Activated T-cell treated with anti-CD3 and anti-CD28 coated beads, Interleukin-2, amount 50 U/mL, for 72 hours (primary cell): ENCODE measurements around the gene ZNF385C. TPM values are rescaled to one million over a fixed set of nuclear protein-coding genes. Genes with fewer than 3 reads are reported as not detected.
"Not testable (repeated sequence)": the region's sequence is repeated elsewhere in the genome, so short reads cannot be mapped to it uniquely, and the experiment has no call there.

ENCODE experiments used
- ATAC-seq, 2 donors: fragments of 150-1000 bp; cut with Tn5 transposase; replicated peaks in 1 of 2; 2 replicates each; pipeline ENCODE4 v1.10.0; 2021; ENCODE audit warnings: moderate library complexity in 2 of 2, mild to moderate bottlenecking in 1 of 2
- DNase-seq, 2 donors: peaks; one replicate each; pipeline ENCODE4 v3.0.0; 2021 to 2022; ENCODE audit warnings: mixed read lengths in 1 of 2
- H3K27ac Mint-ChIP-seq: one replicate; pipeline ENCODE4 v1.8.0; 2022; ENCODE audit warnings: mild to moderate bottlenecking, moderate library complexity, mixed read lengths
- H3K27me3 Mint-ChIP-seq: one replicate; pipeline ENCODE4 v1.8.0; 2022; ENCODE audit warnings: low read depth, mixed read lengths
- H3K36me3 Mint-ChIP-seq, 2 donors: one replicate each; pipeline ENCODE4 v1.8.0; 2022; ENCODE audit warnings: mixed read lengths in 2 of 2, mild to moderate bottlenecking in 1 of 2; ENCODE audit not compliant: insufficient read depth in 2 of 2
- H3K4me1 Mint-ChIP-seq: one replicate; pipeline ENCODE4 v1.8.0; 2022; ENCODE audit warnings: low read depth, mixed read lengths
- H3K4me3 Mint-ChIP-seq, 2 donors: one replicate each; pipeline ENCODE4 v1.8.0; 2022; ENCODE audit warnings: mild to moderate bottlenecking in 2 of 2, mixed read lengths in 2 of 2, moderate library complexity in 2 of 2
- H3K9me3 Mint-ChIP-seq, 2 donors: one replicate each; pipeline ENCODE4 v1.8.0; 2022; ENCODE audit warnings: mixed read lengths in 2 of 2
- total RNA-seq, 2 donors: library from RNA; stranded (reverse); gene quantifications; one replicate each; pipeline ENCODE4 v1.2.3, GENCODE V29; 2022

The ZNF385C gene
- total RNA-seq, 2 donors from 2014 or later = 1.1 to 1.6 TPM

DNA sequence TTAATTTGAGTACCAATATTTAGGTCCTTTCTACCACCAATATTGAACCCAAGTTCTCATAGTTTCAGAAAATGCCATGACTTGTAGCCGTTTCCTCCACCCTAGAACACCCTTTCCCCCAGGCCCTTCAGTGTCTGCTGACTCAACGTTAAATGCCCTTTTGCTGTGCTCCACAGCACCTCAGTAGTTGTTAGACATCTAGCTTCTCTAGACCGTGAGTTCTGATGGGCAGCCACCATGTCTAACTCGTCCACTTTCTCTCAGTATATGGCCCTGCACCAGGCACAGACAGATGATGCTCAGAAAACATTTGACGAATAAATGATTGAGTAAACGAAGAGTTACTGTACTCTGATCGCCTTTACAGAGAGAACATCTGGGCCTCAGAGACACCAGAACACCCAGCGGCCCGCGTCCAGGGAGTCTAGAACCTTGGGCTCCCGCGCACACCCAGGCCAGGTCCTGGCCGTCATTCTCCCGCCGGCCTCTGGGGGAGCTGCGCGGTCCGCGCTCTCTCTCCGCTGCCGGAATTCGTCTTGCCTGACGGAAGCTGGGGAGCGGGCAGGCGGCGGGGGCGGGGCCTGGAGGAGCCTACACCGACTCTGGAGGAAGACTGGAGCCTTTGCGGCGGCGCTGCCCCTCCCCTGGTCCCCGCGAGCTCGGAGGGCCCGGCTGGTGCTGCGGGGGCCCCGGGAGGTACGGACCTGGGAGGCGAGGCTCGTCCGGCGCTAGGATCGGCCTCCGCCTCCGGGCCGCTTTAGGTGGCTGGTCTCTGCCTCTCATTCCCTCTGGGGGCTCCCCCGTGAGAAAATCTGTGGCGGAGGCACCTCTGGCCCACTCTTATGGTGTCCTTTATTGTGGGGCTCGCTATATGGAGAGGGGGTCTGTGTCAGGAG lies 78.5 kb downstream of the ZNF385C start, which contains the start of gene NKIRAS2:
NKIRAS2 (plus strand) TSS at position 582 of the 896 bp plus-strand sequence. CDS start 1,488 bp downstream, outside the sequence.
- peak; percentile 96 to 97 for DNase-seq
- peaks cover 1 to 7% of the 10 kb centered on the region in 2 donors for H3K9me3 Mint-ChIP-seq
- peak within 1 kb of the TSS; percentile 97 to 98 for H3K4me3 Mint-ChIP-seq
- H3K4me1 Mint-ChIP-seq = peaks cover 58% of the 10 kb centered on the region
- H3K27ac Mint-ChIP-seq = peak within 1 kb of the TSS; percentile 93
- peaks cover 5 to 22% of the 10 kb centered on the region in 2 donors for H3K36me3 Mint-ChIP-seq
- peak; percentile 74 to 78 for ATAC-seq
- H3K27me3 Mint-ChIP-seq = no peaks in the 10 kb centered on the region

DNA sequence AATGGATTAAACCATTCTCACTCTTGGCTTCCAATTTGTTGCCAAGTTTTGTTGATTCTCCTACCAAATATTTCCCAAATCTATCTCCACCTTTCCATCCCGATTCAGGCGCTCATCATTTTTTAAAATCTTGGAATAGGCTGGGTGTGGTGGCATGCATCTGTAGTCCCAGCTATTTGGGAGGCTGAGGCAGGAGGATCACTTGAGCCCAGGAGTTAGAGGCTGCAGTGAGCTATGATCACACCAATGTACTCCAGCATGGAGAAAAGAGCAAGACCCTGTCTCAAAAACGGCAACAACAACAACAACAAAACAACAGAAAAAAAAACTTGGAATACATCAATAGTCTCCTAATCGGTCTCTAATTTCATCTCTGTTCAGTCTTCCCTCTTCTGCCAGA lies 79.3 kb downstream of the ZNF385C start:
- Mint-ChIP-seq H3K9me3 (peaks cover 1 to 7% of the 10 kb centered on the region in 2 donors), H3K27ac (peak overlapping the region; percentile 57), H3K4me1 (peaks cover 55% of the 10 kb centered on the region), H3K36me3 (peaks cover 3 to 22% of the 10 kb centered on the region in 2 donors), H3K4me3 (peak overlapping the region; percentile 97 to 98), H3K27me3 (no peaks in the 10 kb centered on the region)
- DNase-seq (no peak), ATAC-seq (no peak)

DNA sequence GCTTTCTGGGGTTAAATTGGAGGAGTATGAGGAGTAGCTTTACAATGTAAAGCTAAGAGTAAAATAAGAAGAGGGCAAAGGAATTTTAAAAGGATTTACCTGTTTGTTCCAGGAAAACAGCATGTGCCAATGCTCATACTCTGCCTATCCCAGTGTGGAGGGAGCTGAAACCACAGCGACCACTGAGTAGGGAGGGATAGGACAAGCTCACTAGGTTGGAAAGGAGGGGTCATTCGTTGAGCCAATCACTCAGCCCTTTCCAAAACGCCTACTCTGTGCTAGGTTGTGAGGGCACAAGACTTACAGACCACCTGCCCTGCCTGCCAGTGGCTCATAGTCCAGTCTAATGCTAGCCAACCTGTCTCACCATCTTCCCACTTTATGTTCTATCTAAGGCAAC lies 79.9 kb downstream of the ZNF385C start:
- peaks cover 3 to 22% of the 10 kb centered on the region in 2 donors for H3K36me3 Mint-ChIP-seq

DNA sequence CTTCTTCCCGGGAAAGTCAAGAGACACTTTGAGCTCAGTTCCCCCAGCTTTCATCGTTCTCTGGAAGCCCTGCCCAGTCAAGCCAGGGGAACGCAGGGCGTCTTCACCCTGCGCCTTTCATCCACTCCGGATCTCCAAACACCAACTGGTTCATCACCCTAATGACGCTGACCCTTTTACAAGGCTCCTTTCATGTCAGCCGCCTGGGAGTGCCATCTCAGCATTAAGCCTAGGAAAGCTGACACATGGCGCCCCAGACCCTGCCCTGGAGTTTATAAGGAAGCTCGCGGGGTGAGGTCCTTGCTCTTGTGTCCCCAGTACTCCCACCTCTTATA lies 80.4 kb downstream of the ZNF385C start:
- DNase-seq (peak in 1 of 2 donors; percentile 35), ATAC-seq (peak; percentile 7 to 18)
- Mint-ChIP-seq H3K4me1 (peaks cover 64% of the 10 kb centered on the region), H3K36me3 (peaks cover 3 to 21% of the 10 kb centered on the region in 2 donors), H3K27me3 (no peaks in the 10 kb centered on the region), H3K9me3 (peaks cover 1 to 7% of the 10 kb centered on the region in 2 donors), H3K27ac (peak overlapping the region; percentile 92), H3K4me3 (peak overlapping the region; percentile 97 to 98)

More for the DNA sequence above, 79.9 kb downstream of the ZNF385C start:
- DNase-seq = no peak
- peak overlapping the region; percentile 92 for H3K27ac Mint-ChIP-seq
- H3K4me1 Mint-ChIP-seq = peaks cover 59% of the 10 kb centered on the region
- peaks cover 1 to 7% of the 10 kb centered on the region in 2 donors for H3K9me3 Mint-ChIP-seq
- H3K27me3 Mint-ChIP-seq = no peaks in the 10 kb centered on the region
- peak overlapping the region; percentile 97 to 98 for H3K4me3 Mint-ChIP-seq
- no peak for ATAC-seq

DNA sequence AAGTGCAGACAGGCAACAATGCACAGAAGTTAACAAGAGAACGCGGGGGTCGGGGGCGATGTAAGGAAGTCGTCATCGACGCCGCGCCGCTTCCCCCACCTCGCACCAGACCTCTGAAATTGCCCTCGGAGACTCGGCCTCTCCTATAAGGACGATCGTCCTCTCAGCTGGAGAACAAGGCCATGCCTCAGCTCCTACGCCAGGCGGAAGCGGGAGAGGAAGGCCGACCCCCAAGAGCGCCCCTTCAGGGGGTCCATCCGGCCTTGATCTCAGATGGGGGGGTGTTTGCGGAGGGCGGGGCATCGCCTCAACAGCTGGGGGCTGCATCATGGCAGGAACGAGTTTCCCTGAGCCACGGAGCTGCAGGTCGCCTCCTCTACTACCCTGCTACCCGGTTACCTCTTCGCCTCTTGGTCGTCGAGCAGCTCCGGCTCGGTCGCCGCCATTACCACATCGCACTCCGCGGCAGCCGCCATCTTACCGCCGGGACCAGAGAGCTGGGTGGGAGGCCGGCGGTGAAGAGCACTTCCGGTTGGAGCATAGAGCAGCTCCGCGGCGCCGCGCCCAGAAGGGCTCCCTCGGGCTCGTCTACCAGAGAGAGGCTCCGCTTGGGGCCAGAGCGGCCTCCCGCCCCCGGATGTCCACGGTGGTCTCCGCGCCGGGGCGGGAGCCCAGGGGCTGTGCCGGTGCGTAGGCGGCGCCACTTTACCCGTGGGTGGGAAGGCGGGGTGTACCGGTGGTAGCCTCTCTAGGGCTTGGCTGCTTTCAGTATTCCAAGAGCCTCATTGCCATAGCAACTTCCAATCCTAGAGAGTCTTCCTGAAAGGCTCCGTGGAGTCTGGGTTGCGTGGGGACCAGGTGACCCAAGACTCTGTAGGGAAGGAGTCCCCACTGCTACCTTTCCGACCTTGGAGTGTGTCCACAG lies 81.1 kb downstream of the ZNF385C start, which contains the start of gene DNAJC7:
DNAJC7 (minus strand) TSS at position 499 of the 925 bp plus-strand sequence; CDS start at position 476, 23 bp downstream.
- peak; percentile 91 to 92 for ATAC-seq
- Mint-ChIP-seq H3K9me3 (peaks cover 1 to 7% of the 10 kb centered on the region in 2 donors), H3K4me1 (peaks cover 69% of the 10 kb centered on the region), H3K27ac (peak within 1 kb of the TSS; percentile 98), H3K4me3 (peak within 1 kb of the TSS; percentile 97 to 98), H3K36me3 (peaks cover 3 to 19% of the 10 kb centered on the region in 2 donors), H3K27me3 (no peaks in the 10 kb centered on the region)
- peak; percentile 94 to 95 for DNase-seq

GRCh38 chr17:42016411-42016831 lies 81.9 kb downstream of the ZNF385C start:
- peak; percentile 19 to 25 for DNase-seq
- H3K36me3 Mint-ChIP-seq = peaks cover 3 to 19% of the 10 kb centered on the region in 2 donors
- H3K27ac Mint-ChIP-seq = peak overlapping the region; percentile 98
- peaks cover 75% of the 10 kb centered on the region for H3K4me1 Mint-ChIP-seq
- H3K9me3 Mint-ChIP-seq = peaks cover 1 to 7% of the 10 kb centered on the region in 2 donors
- peak overlapping the region; percentile 97 to 98 for H3K4me3 Mint-ChIP-seq
- no peak for ATAC-seq
- no peaks in the 10 kb centered on the region for H3K27me3 Mint-ChIP-seq

DNA sequence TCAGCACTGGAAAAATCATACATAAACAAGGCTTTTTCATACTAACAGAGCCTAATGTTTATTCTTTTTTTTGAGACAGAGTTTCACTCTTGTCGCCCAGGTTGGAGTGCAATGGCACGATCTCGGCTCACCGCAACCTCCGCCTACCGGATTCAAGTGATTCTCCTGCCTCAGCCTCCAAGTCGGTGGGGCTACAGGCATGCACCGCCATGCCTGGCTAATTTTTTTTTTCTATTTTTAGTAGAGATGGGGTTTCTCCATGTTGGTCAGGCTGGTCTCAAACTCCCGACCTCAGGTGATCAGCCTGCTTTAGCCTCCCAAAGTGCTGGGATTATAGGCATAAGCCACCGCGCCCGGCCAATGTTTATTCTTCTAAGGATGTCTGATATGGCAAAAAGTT lies 84.5 kb downstream of the ZNF385C start:
- peaks cover 67% of the 10 kb centered on the region for H3K4me1 Mint-ChIP-seq
- not testable (repeated sequence) for H3K27ac Mint-ChIP-seq, ATAC-seq, H3K9me3 Mint-ChIP-seq, DNase-seq, H3K27me3 Mint-ChIP-seq, H3K4me3 Mint-ChIP-seq
- H3K36me3 Mint-ChIP-seq = peaks cover 6 to 21% of the 10 kb centered on the region in 2 donors

- H3K9me3 Mint-ChIP-seq, H3K27ac Mint-ChIP-seq, DNase-seq, ATAC-seq, H3K27me3 Mint-ChIP-seq, H3K4me3 Mint-ChIP-seq: not testable (repeated sequence)
- peaks cover 58% of the 10 kb centered on the region for H3K4me1 Mint-ChIP-seq
- H3K36me3 Mint-ChIP-seq = peaks cover 6 to 21% of the 10 kb centered on the region in 2 donors
Measured at GRCh38 chr17:42012363-42012762, 85.9 kb downstream of the ZNF385C start.

DNA sequence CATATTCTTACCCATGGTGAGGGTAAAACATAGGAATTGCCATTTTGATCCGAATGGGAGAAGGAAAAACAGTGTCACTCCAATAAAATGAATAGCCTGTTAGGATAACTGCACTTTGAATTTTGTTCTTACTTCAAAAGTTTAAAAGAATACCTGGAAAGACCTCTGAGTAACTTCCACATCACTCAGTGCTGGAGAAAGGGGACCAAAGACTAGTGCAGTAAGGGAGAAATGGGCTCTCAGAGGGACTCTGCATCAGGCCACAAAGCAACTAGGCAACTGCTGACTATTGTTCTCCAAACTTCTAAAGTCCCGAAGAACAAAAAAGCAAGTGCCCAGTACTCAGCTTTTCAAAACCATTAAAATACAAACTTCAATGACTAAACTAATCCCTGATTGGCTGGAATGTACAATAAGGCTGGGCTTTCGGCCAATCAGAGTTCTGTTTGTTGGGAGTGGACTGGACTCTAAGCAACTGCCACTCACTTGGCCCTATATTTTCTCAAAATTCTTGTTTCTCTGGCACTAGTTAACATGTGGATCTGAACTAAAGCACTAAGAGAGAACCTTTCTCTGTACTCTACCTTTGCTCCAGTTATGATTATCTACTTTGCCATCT lies 87.3 kb downstream of the ZNF385C start:
- Mint-ChIP-seq H3K9me3 (no peaks in the 10 kb centered on the region), H3K4me1 (peaks cover 53% of the 10 kb centered on the region), H3K4me3 (no peak overlapping the region), H3K36me3 (peaks cover 3 to 12% of the 10 kb centered on the region in 2 donors), H3K27ac (peak overlapping the region; percentile 77), H3K27me3 (no peaks in the 10 kb centered on the region)
- DNase-seq = no peak
- ATAC-seq = no peak

GRCh38 chr17:42010266-42010680 lies 88.0 kb downstream of the ZNF385C start:
- H3K9me3 Mint-ChIP-seq, H3K36me3 Mint-ChIP-seq, H3K4me3 Mint-ChIP-seq, ATAC-seq, H3K27me3 Mint-ChIP-seq, DNase-seq: not testable (repeated sequence)
- peak overlapping the region; percentile 77 for H3K27ac Mint-ChIP-seq
- H3K4me1 Mint-ChIP-seq = peaks cover 50% of the 10 kb centered on the region

GRCh38 chr17:42009170-42009569 lies 89.1 kb downstream of the ZNF385C start:
- H3K4me1 Mint-ChIP-seq = peaks cover 41% of the 10 kb centered on the region
- no peaks in the 10 kb centered on the region for H3K27me3 Mint-ChIP-seq
- peaks cover 3 to 5% of the 10 kb centered on the region in 2 donors for H3K36me3 Mint-ChIP-seq
- ATAC-seq = no peak
- no peaks in the 10 kb centered on the region for H3K9me3 Mint-ChIP-seq
- no peak overlapping the region for H3K27ac Mint-ChIP-seq
- no peak for DNase-seq
- no peak overlapping the region for H3K4me3 Mint-ChIP-seq

GRCh38 chr17:42005166-42005565 lies 93.1 kb downstream of the ZNF385C start:
- Mint-ChIP-seq H3K4me1 (peaks cover 20% of the 10 kb centered on the region), H3K27me3 (no peaks in the 10 kb centered on the region), H3K36me3 (peaks cover 7 to 9% of the 10 kb centered on the region in 2 donors), H3K4me3 (no peak overlapping the region), H3K9me3 (no peaks in the 10 kb centered on the region), H3K27ac (peak overlapping the region; percentile 42)
- DNase-seq = no peak
- no peak for ATAC-seq
